ENCODE measurements around the gene DAAM1.

DNA sequence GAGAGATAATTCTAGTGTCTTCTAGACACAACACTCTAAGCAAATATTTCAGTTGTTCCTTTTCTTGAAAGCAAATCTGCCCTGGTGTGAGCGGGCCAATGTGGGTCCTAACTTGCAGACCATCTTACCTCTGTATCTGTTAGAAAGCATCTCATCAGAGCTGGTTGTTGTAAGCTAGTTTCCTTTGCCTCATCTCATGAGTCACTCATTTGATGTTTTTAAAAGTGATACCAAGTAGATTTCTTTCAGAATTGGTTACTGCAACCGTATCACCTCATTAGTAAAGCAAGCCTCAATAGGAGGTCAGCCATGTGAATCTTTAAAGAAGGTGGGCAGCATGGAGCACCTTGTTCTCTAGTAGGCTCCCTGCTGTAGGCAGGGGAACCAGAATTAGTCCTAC is 78.6 kb downstream of the DAAM1 start:
- TF ChIP-seq SIN3A (IDR thresholded peaks at IDR 0.05; ENCODE audit: borderline replicate concordance, insufficient read depth, low read depth, low read length), result no peak
- TF ChIP-seq, protein P1, sequence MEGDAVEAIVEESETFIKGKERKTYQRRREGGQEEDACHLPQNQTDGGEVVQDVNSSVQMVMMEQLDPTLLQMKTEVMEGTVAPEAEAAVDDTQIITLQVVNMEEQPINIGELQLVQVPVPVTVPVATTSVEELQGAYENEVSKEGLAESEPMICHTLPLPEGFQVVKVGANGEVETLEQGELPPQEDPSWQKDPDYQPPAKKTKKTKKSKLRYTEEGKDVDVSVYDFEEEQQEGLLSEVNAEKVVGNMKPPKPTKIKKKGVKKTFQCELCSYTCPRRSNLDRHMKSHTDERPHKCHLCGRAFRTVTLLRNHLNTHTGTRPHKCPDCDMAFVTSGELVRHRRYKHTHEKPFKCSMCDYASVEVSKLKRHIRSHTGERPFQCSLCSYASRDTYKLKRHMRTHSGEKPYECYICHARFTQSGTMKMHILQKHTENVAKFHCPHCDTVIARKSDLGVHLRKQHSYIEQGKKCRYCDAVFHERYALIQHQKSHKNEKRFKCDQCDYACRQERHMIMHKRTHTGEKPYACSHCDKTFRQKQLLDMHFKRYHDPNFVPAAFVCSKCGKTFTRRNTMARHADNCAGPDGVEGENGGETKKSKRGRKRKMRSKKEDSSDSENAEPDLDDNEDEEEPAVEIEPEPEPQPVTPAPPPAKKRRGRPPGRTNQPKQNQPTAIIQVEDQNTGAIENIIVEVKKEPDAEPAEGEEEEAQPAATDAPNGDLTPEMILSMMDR (IDR thresholded peaks at IDR 0.05), result no peak

All from Panc1 (cell line).